GM19463 (cell line): ENCODE data around the gene UBAP2L.
"Not testable (repeated sequence)": the region's sequence is repeated elsewhere in the genome, so short reads cannot be mapped to it uniquely, and the experiment has no call there.

ENCODE experiments used
- ATAC-seq: cut with Tn5 transposase; IDR thresholded peaks from one replicate; pipeline ENCODE4 v1.9.1; 2021; ENCODE audit warnings: mild to moderate bottlenecking, moderate library complexity; ENCODE audit not compliant: unreplicated experiment

The UBAP2L gene

DNA sequence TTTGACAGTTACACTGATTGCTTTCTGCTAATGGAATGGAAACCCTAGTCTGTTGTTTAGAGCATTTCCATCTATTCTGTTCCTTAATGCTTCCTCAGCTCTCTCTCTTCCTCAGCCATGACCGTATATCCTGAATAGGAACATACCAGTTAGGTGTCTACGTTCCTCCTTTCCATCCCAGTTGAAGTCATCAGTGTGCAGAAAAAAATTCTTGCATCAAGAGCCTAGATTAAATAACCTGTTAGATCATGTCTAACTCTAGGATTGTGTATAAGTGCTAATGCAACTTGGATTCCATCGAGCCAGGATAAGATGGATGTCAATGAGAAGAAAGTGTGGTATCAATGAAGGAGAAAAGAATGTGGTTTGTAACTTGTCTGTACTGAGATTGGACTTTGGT, 18.7 kb downstream of the UBAP2L start:
- ATAC-seq: no peak

DNA sequence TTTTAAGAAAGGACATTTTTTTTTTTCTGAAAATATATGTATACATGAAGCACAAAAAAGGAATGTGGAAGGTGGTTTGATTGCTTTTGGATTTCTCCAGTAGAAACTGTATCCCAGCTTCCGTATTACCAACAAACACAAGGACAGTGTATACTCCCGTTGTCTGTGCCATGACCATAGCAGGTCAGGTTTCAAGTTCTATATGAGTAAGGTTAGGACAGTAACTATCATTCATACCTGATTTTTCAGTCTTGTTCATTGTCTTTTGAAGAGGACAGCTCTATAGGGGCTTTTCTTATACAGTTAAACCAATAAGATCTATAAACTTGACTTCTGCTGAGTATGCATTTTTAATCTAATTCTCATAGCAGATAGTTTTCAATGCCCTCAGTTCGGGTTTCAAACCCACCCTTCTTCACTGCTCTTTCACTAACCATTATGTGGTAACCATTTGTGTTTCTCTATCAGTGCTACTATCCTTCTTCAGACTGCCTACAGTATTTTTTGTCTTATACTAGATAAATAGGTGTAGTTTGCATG, 19.6 kb downstream of the UBAP2L start:
- no peak for ATAC-seq

DNA sequence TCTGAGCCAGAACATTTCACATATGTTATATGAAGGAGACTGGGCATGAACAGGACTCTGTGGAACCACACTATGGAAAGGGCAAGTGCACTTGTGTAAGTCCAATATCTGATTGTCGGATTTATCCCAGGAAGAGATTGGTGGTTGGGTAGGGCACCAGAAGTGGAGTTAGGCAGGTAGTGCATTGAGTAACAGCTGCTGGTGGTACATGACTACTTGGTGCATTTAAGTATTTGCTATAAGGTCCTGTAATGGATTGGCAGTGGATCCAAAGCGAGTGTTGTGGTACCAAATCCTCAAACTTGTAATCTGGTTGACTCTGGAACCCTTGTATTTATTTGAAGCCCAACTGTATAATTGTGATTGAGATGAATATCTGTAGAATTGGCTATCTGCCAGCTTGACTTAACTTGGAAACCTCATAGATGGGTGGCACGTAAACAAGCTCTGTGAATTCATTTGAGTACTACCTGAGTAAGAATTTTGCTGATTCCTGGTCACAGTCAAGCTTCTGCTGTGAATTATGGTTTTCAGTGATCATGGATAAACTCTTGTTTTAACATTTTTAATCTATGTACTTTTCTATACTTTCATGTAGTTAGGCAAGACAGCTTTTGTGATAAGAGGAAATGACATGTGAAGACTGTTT, 21.1 kb downstream of the UBAP2L start:
- no peak for ATAC-seq

DNA sequence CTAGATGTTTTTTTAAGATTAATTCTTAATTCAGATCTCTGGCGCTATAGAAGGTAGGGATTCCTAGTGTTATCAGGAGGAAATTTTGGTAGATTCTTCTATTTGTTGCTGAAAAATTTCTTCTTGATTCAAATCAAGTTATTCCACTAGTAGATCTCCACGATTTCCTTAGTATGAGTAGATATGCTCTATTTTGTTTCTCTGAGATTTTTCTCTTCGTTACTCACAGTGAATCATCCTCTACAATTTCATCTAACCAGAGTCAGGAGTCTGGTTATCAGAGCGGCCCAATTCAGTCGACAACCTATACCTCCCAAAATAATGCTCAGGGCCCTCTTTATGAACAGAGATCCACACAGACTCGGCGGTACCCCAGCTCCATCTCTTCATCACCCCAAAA, 32.9 kb downstream of the UBAP2L start:
- no peak for ATAC-seq

DNA sequence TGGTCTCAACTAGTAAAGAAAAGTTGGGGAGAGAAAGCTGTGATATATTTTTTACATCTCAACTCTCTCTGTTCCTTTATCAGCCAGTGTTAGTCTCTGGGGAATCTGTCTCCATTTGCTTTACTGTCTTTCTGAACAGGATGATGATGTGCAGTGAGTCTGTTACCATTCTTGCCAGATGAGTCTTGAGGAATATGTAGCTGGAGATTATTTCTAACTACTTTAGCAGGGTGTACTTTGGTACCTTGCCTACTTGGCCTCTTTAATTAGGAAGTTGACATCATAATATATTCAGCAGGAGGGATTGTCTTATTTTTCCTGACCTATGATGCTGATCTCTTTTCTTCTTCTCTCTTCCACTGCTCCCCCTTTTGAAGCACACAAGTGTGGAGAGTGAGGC, 35.9 kb downstream of the UBAP2L start:
- ATAC-seq: no peak

DNA sequence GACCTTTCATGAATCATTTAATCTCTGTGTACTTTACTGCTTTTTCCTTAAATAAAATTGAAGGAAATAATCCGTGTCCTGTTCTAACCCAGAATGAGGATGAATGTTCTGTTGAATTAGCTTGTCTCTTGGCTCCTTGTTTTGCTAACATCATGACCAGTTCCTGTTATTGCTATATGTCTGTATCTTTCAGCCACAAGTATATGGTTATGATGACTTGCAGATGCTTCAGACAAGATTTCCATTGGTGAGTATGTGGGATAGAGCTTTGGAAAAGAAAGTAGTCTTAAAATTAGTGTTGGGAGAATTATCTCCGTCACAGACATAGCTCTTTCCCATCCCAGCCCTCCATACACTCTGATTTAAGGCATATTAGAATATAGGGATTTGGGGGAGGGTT, 38.0 kb downstream of the UBAP2L start:
- ATAC-seq: no peak

DNA sequence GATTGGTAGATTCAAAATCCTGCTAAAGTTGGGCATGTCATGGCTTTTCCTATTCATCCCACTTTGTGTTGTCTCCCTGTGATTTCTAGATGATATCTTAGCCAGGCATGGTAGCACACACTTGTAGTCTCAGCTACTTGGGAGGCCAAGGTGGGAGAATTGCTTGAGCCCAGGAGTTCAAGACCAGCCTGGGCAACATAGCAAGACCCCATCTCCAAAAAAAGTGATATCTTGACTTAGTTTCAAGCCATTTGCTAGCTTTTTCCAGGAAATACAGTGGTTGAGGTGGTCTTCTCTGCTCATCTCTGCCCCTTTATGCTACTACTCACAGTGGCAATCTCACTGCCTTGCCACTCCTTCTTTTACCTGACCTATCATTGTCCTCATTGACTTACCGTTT, 39.4 kb downstream of the UBAP2L start:
- no peak for ATAC-seq

DNA sequence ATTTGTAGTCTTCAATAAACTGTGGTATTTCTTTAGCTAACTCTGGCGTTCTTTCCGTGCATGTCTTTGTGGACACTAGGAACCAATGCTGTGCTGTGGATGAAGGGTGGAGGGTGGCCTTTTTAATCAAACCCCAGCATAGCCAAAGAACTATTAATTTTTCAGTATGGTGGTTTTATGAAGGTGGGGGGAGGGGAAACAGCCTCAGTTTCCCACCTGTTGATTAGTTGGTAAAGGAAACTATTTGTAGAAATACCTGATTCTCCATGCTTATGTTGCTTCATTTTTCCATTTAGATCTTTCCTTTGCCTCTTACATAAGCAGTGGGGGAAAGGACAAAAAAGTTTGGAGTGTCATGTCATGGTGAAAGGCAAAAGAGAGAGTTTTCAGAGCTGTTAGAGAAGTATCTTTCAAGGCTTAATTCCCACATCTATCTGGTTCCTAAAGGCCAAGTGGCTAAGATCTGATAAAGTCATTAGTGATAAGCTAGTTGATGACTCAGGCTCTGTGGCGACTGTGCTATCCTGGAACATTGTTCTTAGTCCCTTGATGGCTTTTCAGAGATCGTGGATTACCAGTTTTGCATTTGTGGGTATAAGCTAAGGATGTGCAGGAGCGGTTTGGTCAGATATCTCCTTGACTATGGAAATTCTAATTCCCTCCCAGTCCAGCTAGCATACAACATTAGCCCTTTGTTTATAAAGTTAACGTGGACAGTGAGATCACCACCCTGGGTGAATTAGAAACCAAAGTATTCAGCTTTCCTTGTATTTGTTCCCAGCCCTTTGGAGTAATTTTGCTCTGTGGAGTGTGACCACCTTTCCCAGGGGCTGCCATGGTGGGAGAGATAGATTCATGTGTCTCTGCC, 42.9 kb downstream of the UBAP2L start:
- ATAC-seq: no peak

DNA sequence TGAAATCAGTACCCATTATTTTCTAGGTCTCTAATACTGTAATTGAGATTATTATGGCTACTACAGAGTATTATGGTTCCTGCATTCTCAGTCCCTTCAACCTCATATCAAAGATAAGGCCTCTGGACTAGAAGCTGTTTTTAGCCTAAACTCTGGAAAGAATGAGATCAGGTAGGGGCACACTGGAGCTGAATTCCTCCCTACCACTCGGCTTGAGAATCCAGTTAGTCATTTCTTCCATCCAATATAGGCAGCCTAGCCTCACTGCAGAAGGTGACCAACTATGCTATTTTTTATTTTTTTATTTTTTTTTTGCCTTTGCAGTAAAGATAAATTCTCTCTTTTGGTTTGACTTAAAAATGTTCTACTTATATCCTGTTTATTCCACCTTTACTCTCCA, 43.7 kb downstream of the UBAP2L start:
- no peak for ATAC-seq

DNA sequence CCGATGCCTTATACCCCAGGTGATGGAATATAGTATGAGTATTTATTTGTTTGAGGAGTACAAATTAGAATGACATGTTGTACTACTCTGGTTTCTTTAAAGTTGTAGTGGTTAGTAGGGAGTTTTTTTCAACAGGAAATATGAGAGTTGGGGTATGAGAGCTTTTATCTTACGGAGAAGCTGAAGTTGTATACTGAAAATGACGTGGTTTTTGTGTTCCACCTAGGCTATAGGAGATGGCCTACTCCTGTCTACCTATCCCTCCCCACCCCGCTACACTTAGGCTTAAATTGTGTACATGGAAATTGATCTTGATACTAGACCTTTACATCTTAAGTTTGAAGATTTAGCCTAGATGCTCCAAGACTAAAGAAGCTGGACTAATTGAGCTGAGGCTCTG, 44.8 kb downstream of the UBAP2L start:
- ATAC-seq: no peak

DNA sequence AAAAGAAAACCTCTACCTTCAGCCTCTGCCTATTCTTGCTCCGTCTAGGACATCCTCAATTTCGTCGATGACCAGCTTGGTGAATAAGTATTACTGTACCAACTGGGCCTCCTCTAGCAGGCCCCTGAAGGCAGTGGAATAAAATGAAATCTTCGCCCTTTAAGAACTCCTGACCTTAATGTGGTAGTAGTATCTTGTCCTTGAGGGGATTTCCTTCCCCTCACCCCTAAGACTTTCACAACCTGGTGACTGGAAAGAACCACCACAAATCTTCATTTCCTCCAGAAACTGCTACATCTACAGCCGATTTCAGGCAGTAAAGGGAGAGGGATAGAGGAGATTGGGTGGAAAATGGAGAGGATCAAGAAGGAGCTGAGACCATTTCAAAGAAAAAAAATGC, 50.1 kb downstream of the UBAP2L start:
- no peak for ATAC-seq

DNA sequence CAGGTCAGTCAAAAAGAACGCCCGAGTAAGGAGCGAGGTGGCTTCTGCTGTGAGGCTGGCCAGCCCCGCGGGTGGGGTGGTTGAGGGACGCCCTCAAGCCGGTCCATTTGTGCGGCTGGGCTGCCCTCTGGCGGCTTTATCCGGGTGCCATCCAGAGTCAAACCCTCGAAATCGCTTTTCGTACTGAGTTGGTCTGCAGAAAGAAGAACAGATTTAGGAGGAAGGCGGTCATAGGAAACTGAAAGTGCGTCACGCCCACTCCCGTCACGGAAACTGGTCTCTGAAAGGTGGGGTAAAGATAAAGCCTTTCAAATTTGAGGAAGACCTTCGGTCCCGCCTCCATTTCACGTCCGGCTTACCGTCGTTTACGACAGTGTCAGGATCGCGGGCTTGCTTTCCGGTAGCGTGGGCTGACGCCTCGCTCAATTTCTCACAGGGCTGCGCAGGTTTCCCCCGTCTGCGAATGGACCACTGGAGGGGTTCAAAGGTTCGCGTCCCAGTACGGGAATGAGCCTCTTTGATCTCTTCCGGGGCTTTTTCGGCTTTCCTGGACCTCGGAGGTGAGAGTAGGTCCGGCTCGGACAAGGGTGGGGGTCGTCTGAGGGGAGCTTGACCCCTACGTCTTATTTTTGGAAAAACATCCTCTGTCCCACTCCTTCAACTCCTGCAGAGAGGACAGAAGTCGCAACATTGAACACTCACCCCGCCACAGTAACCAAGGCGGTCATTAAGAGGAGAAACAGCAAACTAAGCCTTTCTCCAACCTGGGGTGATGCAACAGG, 51.7 kb downstream of the UBAP2L start, which contains the start of gene HAX1:
Gene HAX1 (plus strand): TSS at position 413 of the 782 bp plus-strand sequence. CDS start 95 bp downstream, at position 508.
- peak; percentile 90 for ATAC-seq

DNA sequence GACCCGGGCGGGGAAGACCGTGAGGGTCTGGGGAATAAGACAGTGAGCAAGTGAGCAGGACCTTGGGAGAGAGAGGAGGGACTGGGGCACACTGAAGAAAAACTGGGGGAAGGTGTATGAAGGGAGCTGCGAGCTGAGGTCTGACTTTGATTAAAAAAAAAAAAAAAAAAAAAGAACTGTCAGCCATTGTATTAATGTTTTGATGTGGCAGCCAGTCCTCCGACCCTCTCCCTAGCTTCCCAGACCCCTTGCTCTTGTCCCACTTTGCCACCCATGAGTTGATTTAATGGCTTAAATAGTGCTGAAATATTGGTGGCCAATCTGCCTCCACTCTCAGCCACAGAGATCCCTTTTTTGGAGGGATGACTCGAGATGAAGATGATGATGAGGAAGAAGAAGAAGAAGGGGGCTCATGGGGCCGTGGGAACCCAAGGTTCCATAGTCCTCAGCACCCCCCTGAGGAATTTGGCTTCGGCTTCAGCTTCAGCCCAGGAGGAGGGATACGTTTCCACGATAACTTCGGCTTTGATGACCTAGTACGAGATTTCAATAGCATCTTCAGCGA, 52.3 kb downstream of the UBAP2L start:
- no peak for ATAC-seq

DNA sequence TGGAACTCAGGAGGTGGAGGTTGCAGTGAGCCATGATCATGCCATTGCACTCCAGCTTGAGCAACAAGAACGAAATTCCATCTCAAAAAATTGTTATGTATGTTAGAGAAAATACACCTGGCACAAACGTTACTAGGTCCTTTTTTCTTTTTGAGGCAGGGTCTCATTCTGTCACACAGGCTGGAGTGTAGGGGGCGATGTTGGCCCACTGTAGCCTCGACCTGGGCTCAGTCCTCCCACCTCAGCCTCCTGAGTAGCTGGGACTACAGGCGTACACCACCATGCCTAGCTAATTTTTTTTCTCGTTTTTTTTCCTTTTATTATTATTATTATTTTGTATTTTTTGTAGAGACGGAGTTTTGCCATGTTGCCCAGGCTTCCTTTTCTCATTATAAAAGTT, 56.0 kb downstream of the UBAP2L start:
- ATAC-seq: no peak

DNA sequence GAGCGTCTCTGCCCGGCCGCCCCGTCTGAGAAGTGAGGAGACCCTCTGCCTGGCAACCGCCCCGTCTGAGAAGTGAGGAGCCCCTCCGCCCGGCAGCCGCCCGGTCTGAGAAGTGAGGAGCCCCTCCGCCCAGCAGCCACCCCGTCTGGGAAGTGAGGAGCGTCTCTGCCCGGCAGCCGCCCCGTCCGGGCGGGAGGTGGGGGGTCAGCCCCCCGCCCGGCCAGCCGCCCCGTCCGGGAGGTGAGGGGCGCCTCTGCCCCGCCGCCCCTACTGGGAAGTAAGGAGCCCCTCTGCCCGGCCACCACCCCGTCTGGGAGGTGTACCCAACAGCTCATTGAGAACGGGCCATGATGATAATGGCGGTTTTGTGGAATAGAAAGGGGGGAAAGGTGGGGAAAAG, 66.8 kb downstream of the UBAP2L start:
- ATAC-seq: not testable (repeated sequence)

DNA sequence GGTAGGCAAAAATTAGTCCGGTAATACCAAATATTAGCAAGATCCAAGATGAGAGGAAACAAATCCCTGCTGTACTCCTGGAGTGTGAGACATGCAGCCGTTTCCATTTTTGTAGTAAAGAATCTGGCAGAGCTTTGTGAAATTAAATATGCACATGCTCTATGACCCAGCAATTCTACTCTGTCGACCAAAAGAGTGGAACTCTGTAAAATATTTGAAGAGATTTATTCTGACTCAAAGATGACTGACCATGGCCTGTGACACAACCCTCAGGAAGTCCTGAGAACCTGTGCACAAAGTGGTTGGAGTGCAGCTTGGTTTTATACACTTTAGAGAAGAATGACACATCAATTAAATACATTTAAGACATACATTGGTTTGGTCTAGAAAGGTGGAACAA, 67.9 kb downstream of the UBAP2L start:
- no peak for ATAC-seq

DNA sequence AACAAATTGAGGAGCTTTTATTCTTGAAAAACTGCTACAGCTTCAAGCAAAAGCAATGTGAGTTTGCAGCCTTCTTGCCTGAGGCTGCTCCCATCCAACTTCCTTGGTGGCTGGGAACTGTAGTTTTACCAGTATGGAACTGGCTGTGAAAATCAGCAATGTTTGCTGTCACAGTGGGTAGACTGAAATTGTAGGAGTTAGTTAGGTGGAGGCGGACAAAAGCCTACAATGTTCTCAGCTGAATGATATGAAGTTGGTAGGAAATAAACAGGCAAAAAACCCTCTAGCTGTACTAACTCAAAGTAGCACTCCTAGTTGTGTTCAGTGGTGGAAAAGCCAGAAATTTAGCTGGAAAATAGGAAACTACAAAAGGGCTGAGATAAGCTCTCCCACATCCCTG, 70.2 kb downstream of the UBAP2L start:
- ATAC-seq: no peak

DNA sequence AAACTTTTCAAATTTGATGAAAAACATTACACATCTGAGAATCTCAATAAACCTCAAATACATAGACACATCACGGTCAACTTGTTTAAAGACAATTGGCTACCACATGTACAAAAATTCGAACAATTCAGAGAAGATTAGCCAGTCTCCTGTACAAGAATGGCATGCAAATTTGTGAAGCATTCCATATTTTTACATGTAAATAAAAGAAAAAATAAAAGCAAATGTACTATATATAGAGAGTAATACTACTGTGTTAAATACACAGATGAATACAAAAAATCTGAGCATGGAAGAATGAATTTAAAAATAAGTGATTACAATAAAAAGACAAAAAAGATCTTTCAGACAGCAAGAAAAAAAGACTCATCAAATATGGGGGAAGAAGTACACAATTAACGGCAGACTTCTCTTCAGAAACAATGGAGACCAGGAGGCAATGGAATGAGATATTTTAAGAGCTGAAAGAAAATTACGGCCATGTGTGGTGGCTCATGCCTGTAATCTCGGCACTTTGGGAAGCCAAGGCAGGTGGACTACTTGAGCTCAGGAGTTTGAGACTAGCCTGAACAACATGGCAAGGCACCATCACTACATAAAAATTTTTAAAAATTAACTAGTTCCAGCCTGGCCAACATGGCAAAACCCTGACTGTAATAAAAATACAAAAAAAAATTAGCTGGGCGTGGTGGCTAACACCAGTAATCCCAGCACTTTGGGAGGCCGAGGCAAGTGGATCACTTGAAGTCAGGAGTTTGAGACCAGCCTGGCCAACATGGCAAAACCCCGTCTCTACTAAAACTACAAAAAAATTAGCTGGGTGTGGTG, 74.9 kb downstream of the UBAP2L start:
- ATAC-seq: no peak

DNA sequence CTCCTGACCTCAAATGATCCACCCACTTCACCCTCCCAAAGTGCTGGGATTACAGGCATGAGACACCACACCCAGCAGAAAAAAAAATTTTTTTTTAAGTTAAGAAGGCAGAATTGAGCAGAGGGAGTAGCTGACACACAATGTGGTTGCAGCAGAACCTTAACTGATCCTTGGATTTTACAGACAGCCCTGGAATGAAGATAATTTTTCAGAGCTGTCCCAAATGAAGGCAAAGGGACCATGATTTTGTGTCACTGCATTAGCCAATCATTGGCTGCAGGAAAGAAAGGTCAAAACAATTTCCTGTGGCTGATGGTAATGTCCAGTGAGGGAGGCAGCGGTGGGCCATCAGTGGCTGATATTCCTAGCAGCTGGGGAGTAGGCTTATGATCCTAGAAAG, 80.8 kb downstream of the UBAP2L start:
- ATAC-seq: no peak

DNA sequence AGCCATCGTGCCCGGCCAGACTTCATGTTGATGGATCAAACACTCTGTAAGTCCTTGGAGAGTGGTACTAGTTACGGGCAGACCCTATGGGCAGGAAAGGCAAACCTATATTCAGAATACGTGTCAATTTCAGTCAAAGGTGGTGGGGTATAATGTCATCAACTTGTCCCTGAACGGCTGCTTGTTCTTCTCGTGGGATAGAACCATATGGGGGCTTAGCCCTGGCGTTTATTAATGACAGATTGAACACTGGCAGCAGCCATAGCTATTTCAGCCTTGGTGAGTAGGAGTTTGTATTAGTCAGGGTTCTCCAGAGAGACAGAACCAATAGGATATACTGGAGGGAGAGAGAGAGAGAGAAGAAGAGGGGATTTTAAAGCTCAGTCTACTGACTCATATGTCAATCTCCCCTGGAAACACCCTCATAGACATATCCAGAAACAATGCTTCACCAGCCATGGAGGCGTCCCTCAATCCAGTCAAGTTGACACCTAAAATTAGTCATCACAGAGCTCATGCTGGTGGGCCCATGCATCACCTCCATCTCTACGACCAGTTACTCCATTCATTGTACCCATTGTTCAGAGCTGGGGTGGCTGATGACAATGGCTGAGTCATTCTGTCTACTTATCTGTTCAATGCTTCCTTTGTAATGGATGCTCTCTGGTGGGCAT, 84.0 kb downstream of the UBAP2L start:
- no peak for ATAC-seq
